ENCODE results near the gene LSM10.

The LSM10 gene

DNA sequence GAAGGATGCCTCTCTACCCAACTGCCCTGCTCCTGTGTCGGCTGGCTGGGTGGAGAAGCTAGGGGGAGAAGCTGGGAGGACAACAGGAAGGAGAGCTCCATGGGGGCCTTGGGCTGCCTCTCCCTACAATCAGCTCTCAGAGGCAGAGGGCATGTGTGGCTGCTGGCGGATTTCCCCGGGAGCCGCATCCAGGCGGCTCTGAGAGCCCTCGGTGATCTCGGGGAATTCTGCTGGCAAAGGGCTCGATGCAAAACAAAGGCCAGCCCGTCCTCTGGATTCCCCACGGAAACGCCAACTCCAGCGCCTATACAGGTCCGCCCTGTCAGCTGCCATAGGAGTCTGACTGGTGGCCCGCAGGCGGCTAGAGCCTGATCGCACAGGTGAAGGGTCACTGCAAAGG lies 47.9 kb downstream of the LSM10 start:
- DNase-seq, result no peak

DNA sequence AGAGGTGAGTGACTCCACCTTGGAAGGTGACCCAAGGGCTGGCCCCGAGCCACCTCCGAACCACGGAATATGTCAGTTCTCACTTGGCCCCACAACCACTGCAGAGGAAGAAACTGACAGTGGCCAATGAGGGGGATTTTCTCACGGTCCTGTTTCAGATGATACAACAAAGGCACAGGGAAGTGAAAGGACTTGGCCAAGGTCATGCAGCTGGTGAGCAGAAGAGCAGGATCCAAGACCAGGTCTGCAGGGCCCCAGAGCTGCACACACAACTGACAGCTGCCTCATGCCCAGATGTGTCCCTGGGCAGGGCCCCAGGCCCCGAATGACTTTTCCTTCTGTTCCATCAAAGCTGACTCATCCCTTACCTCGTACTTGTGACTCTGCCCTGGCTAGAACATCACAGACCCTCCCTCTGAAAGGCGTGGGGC lies 48.5 kb downstream of the LSM10 start:
- DNase-seq, result no peak

GRCh38 chr1:36346741-36347370 lies 50.9 kb downstream of the LSM10 start:
- DNase-seq, result no peak

- no peak for DNase-seq
These were observed 52.4 kb downstream of the LSM10 start for GRCh38 chr1:36345353-36345752.

- no peak for DNase-seq
These were observed 53.4 kb downstream of the LSM10 start for GRCh38 chr1:36344395-36344680.

DNA sequence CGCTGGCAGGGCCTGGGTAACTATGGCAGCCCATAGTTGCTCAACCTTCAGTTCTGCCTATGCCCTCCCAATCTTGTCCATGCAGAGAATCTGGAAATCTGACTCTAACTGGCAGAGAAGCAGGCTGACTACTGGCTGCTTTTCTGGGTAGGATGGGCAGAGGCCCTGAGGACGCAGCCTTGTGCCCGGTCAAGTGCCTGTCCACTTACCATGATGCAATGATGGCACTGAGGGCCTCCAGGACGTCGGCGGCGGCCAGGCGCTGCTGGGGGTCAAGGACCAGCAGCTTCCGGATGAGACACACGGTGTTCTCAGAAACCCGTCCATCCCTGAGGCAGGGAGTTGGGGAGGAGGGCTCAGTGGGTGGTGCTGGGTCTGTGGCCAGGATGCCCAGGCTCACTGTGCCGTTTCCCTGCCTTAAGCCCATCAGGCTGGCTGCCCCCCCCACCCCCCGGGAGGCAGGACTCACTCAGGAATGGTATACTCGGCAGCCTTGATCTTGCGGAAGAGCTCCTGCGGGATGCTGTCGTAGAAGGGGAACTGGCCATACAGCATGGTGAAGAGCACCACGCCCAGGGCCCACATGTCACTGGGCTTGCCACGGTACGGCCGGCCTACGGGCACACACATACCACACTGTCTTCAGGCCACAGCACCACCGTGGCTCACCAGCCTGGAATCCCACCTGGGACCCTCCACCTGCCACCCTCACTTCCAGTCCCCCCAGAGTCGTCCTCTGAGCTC lies 53.9 kb downstream of the LSM10 start:
- DNase-seq, result no peak
